Astrocyte of the cerebellum (primary cell): ENCODE data around the gene MKNK1.

Source experiments
- DNase-seq: peaks from one replicate; pipeline ENCODE4 v3.0.0-alpha.2; 2011; ENCODE audit warnings: low read depth
- H3K4me3 ChIP-seq: 2 replicates; pipeline ENCODE4 v1.5.1; 2011; ENCODE audit warnings: mild to moderate bottlenecking, low read depth, low read length, moderate library complexity
- in situ Hi-C: cut with HindIII; loops from 2 replicates; pipeline ENCODE4 v1.10.0; 2017; ENCODE audit warnings: low sequenced_read_pairs
- TF ChIP-seq, protein P1 (sequence below): IDR thresholded peaks from 2 replicates; pipeline ENCODE4 v1.5.1; 2012; ENCODE audit warnings: low read length, low read depth, moderate library complexity, mild to moderate bottlenecking; ENCODE audit errors: missing control alignments

The MKNK1 gene

DNA sequence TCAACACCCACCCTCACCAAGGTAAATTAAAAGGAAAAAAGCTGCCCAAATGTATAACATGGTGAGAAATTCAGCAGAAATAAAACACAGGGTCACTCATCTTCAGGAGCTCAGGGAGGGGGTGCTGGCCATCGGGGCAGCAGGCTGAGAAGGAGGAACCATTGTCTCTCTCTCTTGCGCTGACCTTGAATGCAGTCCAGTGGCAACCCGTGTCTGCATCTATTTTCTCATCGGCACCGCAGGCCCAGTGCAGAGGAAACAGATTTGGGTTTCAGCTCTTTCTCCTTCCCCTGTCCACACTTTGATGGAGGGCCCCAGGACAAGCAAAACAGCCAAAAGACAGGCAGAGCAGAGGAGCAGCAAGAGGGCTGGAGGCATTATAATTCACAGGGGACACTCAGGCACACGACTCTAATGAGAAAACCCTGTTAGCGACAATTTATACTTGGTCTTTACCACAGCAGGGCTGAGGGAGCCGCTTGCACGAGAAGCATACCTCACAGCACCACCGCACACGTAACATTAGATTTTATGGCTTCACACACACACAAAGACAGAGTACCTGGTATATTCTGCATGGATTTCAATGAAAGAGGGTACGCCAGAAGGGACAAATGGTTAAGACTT is 18.6 kb downstream of the MKNK1 start:
- TF ChIP-seq, protein P1, sequence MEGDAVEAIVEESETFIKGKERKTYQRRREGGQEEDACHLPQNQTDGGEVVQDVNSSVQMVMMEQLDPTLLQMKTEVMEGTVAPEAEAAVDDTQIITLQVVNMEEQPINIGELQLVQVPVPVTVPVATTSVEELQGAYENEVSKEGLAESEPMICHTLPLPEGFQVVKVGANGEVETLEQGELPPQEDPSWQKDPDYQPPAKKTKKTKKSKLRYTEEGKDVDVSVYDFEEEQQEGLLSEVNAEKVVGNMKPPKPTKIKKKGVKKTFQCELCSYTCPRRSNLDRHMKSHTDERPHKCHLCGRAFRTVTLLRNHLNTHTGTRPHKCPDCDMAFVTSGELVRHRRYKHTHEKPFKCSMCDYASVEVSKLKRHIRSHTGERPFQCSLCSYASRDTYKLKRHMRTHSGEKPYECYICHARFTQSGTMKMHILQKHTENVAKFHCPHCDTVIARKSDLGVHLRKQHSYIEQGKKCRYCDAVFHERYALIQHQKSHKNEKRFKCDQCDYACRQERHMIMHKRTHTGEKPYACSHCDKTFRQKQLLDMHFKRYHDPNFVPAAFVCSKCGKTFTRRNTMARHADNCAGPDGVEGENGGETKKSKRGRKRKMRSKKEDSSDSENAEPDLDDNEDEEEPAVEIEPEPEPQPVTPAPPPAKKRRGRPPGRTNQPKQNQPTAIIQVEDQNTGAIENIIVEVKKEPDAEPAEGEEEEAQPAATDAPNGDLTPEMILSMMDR: no peak
- in situ Hi-C loops: no loop called here
- H3K4me3 ChIP-seq: no peak overlapping the region
- no peak for DNase-seq

- in situ Hi-C loops: no loop called here
- no peak for DNase-seq
- TF ChIP-seq, protein P1: no peak
These were observed 20.6 kb downstream of the MKNK1 start for GRCh38 chr1:46583494-46583893.

GRCh38 chr1:46582972-46583371 is 21.1 kb downstream of the MKNK1 start:
- no peak for DNase-seq
- TF ChIP-seq, protein P1: no peak
- in situ Hi-C loops: no loop called here
- no peak overlapping the region for H3K4me3 ChIP-seq

More at GRCh38 chr1:46583494-46583893, 20.6 kb downstream of the MKNK1 start:
- H3K4me3 ChIP-seq: no peak overlapping the region

GRCh38 chr1:46581681-46582455 is 22.2 kb downstream of the MKNK1 start:
- no peak overlapping the region for H3K4me3 ChIP-seq
- DNase-seq: no peak
- TF ChIP-seq, protein P1: no peak
- in situ Hi-C loops: no loop called here

- in situ Hi-C loops: no loop called here
- H3K4me3 ChIP-seq: no peak overlapping the region
- TF ChIP-seq, protein P1: no peak
- no peak for DNase-seq
These were observed 23.7 kb downstream of the MKNK1 start for GRCh38 chr1:46580140-46580903.

DNA sequence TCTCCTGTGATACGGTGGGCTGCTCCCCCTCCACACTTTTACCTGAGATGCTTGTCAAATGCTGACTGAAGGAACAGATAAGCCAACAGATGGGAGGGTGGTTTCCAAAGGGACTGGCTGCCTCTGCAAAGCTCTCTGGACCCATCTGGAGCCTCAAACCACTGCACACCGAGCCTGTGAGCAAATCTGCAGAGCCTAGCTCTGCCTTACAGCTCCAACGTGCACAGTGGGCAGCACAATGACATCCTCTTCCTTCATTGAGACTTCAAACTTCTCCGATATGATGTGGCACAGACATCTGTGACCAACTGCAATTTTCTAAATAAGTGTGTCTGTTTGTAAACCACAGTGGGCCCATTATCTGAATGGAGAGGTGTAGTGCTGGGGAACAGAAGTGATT is 26.4 kb downstream of the MKNK1 start:
- in situ Hi-C loops: no loop called here
- H3K4me3 ChIP-seq: no peak overlapping the region
- TF ChIP-seq, protein P1: no peak
- no peak for DNase-seq
